Type B pancreatic cell (in vitro differentiated cells): ENCODE measurements around the gene FASTKD3. TPM values are rescaled to one million over a fixed set of nuclear protein-coding genes. Genes with fewer than 3 reads are reported as not detected.

Experiments
- DNase-seq: peaks from one replicate; pipeline ENCODE4 v3.0.0; 2021; ENCODE audit warnings: mixed read lengths; ENCODE audit not compliant: unreplicated experiment; ENCODE audit errors: extremely low spot score
- H3K27ac Mint-ChIP-seq: 2 replicates; pipeline ENCODE4 v1.8.0; 2021; ENCODE audit warnings: mild to moderate bottlenecking, mixed read lengths
- H3K27me3 Mint-ChIP-seq: 2 replicates; pipeline ENCODE4 v1.8.0; 2021; ENCODE audit warnings: mixed read lengths
- H3K36me3 Mint-ChIP-seq: 2 replicates; pipeline ENCODE4 v1.8.0; 2021; ENCODE audit warnings: mixed read lengths
- H3K4me1 Mint-ChIP-seq: one replicate; pipeline ENCODE4 v1.8.0; 2021; ENCODE audit warnings: mixed read lengths; ENCODE audit not compliant: unreplicated experiment
- H3K4me3 Mint-ChIP-seq: 2 replicates; pipeline ENCODE4 v1.8.0; 2021; ENCODE audit warnings: mild to moderate bottlenecking, mixed read lengths
- H3K9me3 Mint-ChIP-seq: 2 replicates; pipeline ENCODE4 v1.8.0; 2021; ENCODE audit warnings: mixed read lengths
- CTCF ChIP-seq: fragments of 200-600 bp; sonication (generic); conservative IDR thresholded peaks from 2 replicates; pipeline ENCODE4 v1.5.0; 2021; ENCODE audit warnings: antibody characterized with exemption, mild to moderate bottlenecking
- total RNA-seq: library from RNA; stranded (reverse); gene quantifications from 2 replicates; pipeline ENCODE4 v1.2.1, GENCODE V29; 2021; ENCODE audit warnings: low replicate concordance

The FASTKD3 gene
- total RNA-seq, 1 donor from 2014 or later, result 10.7 TPM

- Mint-ChIP-seq H3K27me3 (peaks cover 5% of the 10 kb centered on the region), H3K9me3 (no peaks in the 10 kb centered on the region), H3K27ac (no peak overlapping the region), H3K4me1 (no peaks in the 10 kb centered on the region), H3K36me3 (peaks cover 3% of the 10 kb centered on the region), H3K4me3 (no peak overlapping the region)
- TF ChIP-seq CTCF, result no peak
- DNase-seq, result no peak
These were observed 46.4 kb downstream of the FASTKD3 start for GRCh38 chr5:7822449-7822848.

GRCh38 chr5:7816535-7816901 is 52.3 kb downstream of the FASTKD3 start:
- H3K27me3 Mint-ChIP-seq, result peaks cover 19% of the 10 kb centered on the region
- DNase-seq, result no peak
- H3K36me3 Mint-ChIP-seq, result peaks cover 3% of the 10 kb centered on the region
- no peaks in the 10 kb centered on the region for H3K9me3 Mint-ChIP-seq
- peak; percentile 3 for TF ChIP-seq CTCF
- H3K4me1 Mint-ChIP-seq, result peaks cover 9% of the 10 kb centered on the region
- H3K27ac Mint-ChIP-seq, result no peak overlapping the region
- H3K4me3 Mint-ChIP-seq, result no peak overlapping the region

- DNase-seq, result peak; percentile 80
- peaks cover 19% of the 10 kb centered on the region for H3K27me3 Mint-ChIP-seq
- no peaks in the 10 kb centered on the region for H3K9me3 Mint-ChIP-seq
- H3K27ac Mint-ChIP-seq, result no peak overlapping the region
- peak; percentile 90 for TF ChIP-seq CTCF
- peaks cover 3% of the 10 kb centered on the region for H3K36me3 Mint-ChIP-seq
- H3K4me1 Mint-ChIP-seq, result peaks cover 9% of the 10 kb centered on the region
- no peak overlapping the region for H3K4me3 Mint-ChIP-seq
These were observed 52.8 kb downstream of the FASTKD3 start for GRCh38 chr5:7815892-7816534.

GRCh38 chr5:7814816-7815215 is 54.0 kb downstream of the FASTKD3 start:
- no peak for DNase-seq
- no peak overlapping the region for H3K27ac Mint-ChIP-seq
- no peak overlapping the region for H3K4me3 Mint-ChIP-seq
- H3K36me3 Mint-ChIP-seq, result peaks cover 3% of the 10 kb centered on the region
- no peak for TF ChIP-seq CTCF
- no peaks in the 10 kb centered on the region for H3K9me3 Mint-ChIP-seq
- peaks cover 9% of the 10 kb centered on the region for H3K4me1 Mint-ChIP-seq
- H3K27me3 Mint-ChIP-seq, result peaks cover 24% of the 10 kb centered on the region

- Mint-ChIP-seq H3K4me1 (peaks cover 9% of the 10 kb centered on the region), H3K4me3 (no peak overlapping the region), H3K36me3 (no peaks in the 10 kb centered on the region), H3K27me3 (peaks cover 23% of the 10 kb centered on the region), H3K27ac (no peak overlapping the region), H3K9me3 (no peaks in the 10 kb centered on the region)
- no peak for DNase-seq
- TF ChIP-seq CTCF, result no peak
These were observed 55.3 kb downstream of the FASTKD3 start for GRCh38 chr5:7813576-7813975.

GRCh38 chr5:7813007-7813406 is 55.8 kb downstream of the FASTKD3 start:
- no peak for TF ChIP-seq CTCF
- H3K27ac Mint-ChIP-seq, result no peak overlapping the region
- H3K4me1 Mint-ChIP-seq, result peaks cover 9% of the 10 kb centered on the region
- no peaks in the 10 kb centered on the region for H3K36me3 Mint-ChIP-seq
- peaks cover 25% of the 10 kb centered on the region for H3K27me3 Mint-ChIP-seq
- no peaks in the 10 kb centered on the region for H3K9me3 Mint-ChIP-seq
- H3K4me3 Mint-ChIP-seq, result no peak overlapping the region
- no peak for DNase-seq
